Measurements from ENCODE around the gene PTPRZ1.

Gene PTPRZ1

GRCh38 chr7:121891731-121892130, 18.8 kb downstream of the PTPRZ1 start:
- DNase-seq (ENCODE audit: low spot score) = no peak

GRCh38 chr7:121901026-121901425, 28.1 kb downstream of the PTPRZ1 start:
- DNase-seq (ENCODE audit: low spot score) = no peak

GRCh38 chr7:121904120-121904519, 31.2 kb downstream of the PTPRZ1 start:
- no peak for DNase-seq (ENCODE audit: low spot score)

GRCh38 chr7:121908042-121908441, 35.1 kb downstream of the PTPRZ1 start:
- DNase-seq (ENCODE audit: low spot score) = no peak

- no peak for DNase-seq (ENCODE audit: low spot score)
Measured at GRCh38 chr7:121909716-121910345, 36.9 kb downstream of the PTPRZ1 start.

GRCh38 chr7:121913947-121914675, 41.1 kb downstream of the PTPRZ1 start:
- DNase-seq (ENCODE audit: low spot score) = no peak

GRCh38 chr7:121914676-121915279, 41.8 kb downstream of the PTPRZ1 start:
- DNase-seq (ENCODE audit: low spot score) = no peak

- DNase-seq (ENCODE audit: low spot score) = no peak
Measured at GRCh38 chr7:121916211-121916610, 43.2 kb downstream of the PTPRZ1 start.

GRCh38 chr7:121919986-121920385, 47.0 kb downstream of the PTPRZ1 start:
- DNase-seq (ENCODE audit: low spot score) = no peak

GRCh38 chr7:121924269-121925186, 51.6 kb downstream of the PTPRZ1 start:
- no peak for DNase-seq (ENCODE audit: low spot score)

GRCh38 chr7:121931149-121931902, 58.4 kb downstream of the PTPRZ1 start:
- no peak for DNase-seq (ENCODE audit: low spot score)

GRCh38 chr7:121932768-121933167, 59.8 kb downstream of the PTPRZ1 start:
- no peak for DNase-seq (ENCODE audit: low spot score)

- no peak for DNase-seq (ENCODE audit: low spot score)
Measured at GRCh38 chr7:121936951-121937623, 64.1 kb downstream of the PTPRZ1 start.

- DNase-seq (ENCODE audit: low spot score) = no peak
Measured at GRCh38 chr7:121938429-121938996, 65.6 kb downstream of the PTPRZ1 start.

- no peak for DNase-seq (ENCODE audit: low spot score)
Measured at GRCh38 chr7:121940918-121941317, 68.0 kb downstream of the PTPRZ1 start.

- no peak for DNase-seq (ENCODE audit: low spot score)
Measured at GRCh38 chr7:121941830-121942229, 68.9 kb downstream of the PTPRZ1 start.

GRCh38 chr7:121945066-121945465, 72.1 kb downstream of the PTPRZ1 start:
- DNase-seq (ENCODE audit: low spot score) = no peak

GRCh38 chr7:121945480-121946236, 72.7 kb downstream of the PTPRZ1 start:
- DNase-seq (ENCODE audit: low spot score) = no peak

- no peak for DNase-seq (ENCODE audit: low spot score)
Measured at GRCh38 chr7:121953164-121953563, 80.2 kb downstream of the PTPRZ1 start.

GRCh38 chr7:121953601-121954000, 80.6 kb downstream of the PTPRZ1 start:
- DNase-seq (ENCODE audit: low spot score) = no peak
